Mesenchymal stem cell (in vitro differentiated cells and primary cell): ENCODE measurements around the gene FCGR3B.
"Not testable (repeated sequence)": the region's sequence is repeated elsewhere in the genome, so short reads cannot be mapped to it uniquely, and the experiment has no call there.

Source experiments
- DNase-seq: peaks from one replicate; pipeline ENCODE4 v3.0.0-alpha.2; 2013
- H2AFZ ChIP-seq: one replicate; pipeline ENCODE4 v1.6.1; 2013; ENCODE audit warnings: low read depth, mild to moderate bottlenecking, control low read depth, inconsistent platforms, low read length, moderate library complexity
- H2AK5ac ChIP-seq: 2 replicates; pipeline ENCODE4 v1.6.1; 2013; ENCODE audit warnings: low read length, moderate library complexity, mild to moderate bottlenecking, inconsistent platforms; ENCODE audit not compliant: severe bottlenecking
- H2BK120ac ChIP-seq: one replicate; pipeline ENCODE4 v1.6.1; 2013; ENCODE audit warnings: low read depth, mild to moderate bottlenecking, inconsistent platforms, low read length, moderate library complexity
- H2BK12ac ChIP-seq, 2 experiments: one replicate each; pipeline ENCODE4 v1.6.1; 2013; ENCODE audit warnings: inconsistent platforms in 2 of 2, low read length in 2 of 2, mild to moderate bottlenecking in 2 of 2, moderate library complexity in 2 of 2, control low read depth in 1 of 2
- H2BK15ac ChIP-seq: one replicate; pipeline ENCODE4 v1.6.1; 2013; ENCODE audit warnings: mild to moderate bottlenecking, low read depth, inconsistent platforms; ENCODE audit not compliant: poor library complexity, severe bottlenecking
- H2BK5ac ChIP-seq: 2 replicates; pipeline ENCODE4 v1.6.1; 2013; ENCODE audit warnings: low read depth, mild to moderate bottlenecking, low read length, control low read depth, inconsistent platforms; ENCODE audit not compliant: poor library complexity, severe bottlenecking
- H3K14ac ChIP-seq, 2 experiments: one replicate each; pipeline ENCODE4 v1.6.1; 2013; ENCODE audit warnings: inconsistent platforms in 2 of 2, low read length in 2 of 2, control low read depth in 1 of 2, mild to moderate bottlenecking in 1 of 2, moderate library complexity in 1 of 2
- H3K18ac ChIP-seq, 2 experiments: one replicate each; pipeline ENCODE4 v1.6.1; 2013; ENCODE audit warnings: inconsistent platforms in 2 of 2, low read length in 2 of 2, control low read depth in 1 of 2, low read depth in 1 of 2, mild to moderate bottlenecking in 1 of 2
- H3K23ac ChIP-seq, 2 experiments: one replicate each; pipeline ENCODE4 v1.6.1; 2013; ENCODE audit warnings: inconsistent platforms in 2 of 2, low read length in 2 of 2, mild to moderate bottlenecking in 2 of 2, moderate library complexity in 2 of 2, control low read depth in 1 of 2
- H3K27ac ChIP-seq: 2 replicates; pipeline ENCODE4 v1.5.1; 2013; ENCODE audit warnings: mild to moderate bottlenecking, moderate library complexity, low read length, control low read depth, inconsistent platforms; ENCODE audit not compliant: poor library complexity, severe bottlenecking
- H3K27me3 ChIP-seq, 2 experiments: 2 replicates each; pipeline versions ENCODE4 v1.6.1 to v1.7.0; 2013; ENCODE audit warnings: low read length in 2 of 2, mild to moderate bottlenecking in 2 of 2, moderate library complexity in 2 of 2, control low read depth in 1 of 2, inconsistent platforms in 1 of 2; ENCODE audit not compliant: control insufficient read depth in 1 of 2, insufficient read depth in 1 of 2
- H3K36me3 ChIP-seq, 2 experiments: 2 replicates each; pipeline versions ENCODE4 v1.6.1 to v1.7.0; 2013; ENCODE audit warnings: low read length in 2 of 2, control low read depth in 1 of 2, inconsistent platforms in 1 of 2, low read depth in 1 of 2, mild to moderate bottlenecking in 1 of 2; ENCODE audit not compliant: insufficient read depth in 2 of 2, control insufficient read depth in 1 of 2
- H3K4ac ChIP-seq, 2 experiments: one replicate each; pipeline ENCODE4 v1.6.1; 2013; ENCODE audit warnings: inconsistent platforms in 2 of 2, low read length in 2 of 2, mild to moderate bottlenecking in 2 of 2, moderate library complexity in 2 of 2, control low read depth in 1 of 2, low read depth in 1 of 2
- H3K4me1 ChIP-seq: 2 replicates; pipeline ENCODE4 v1.6.1; 2013; ENCODE audit warnings: low read depth, low read length, control low read depth; ENCODE audit not compliant: control insufficient read depth, insufficient read depth
- H3K4me2 ChIP-seq: 2 replicates; pipeline ENCODE4 v1.6.1; 2013; ENCODE audit warnings: low read length, mild to moderate bottlenecking, inconsistent platforms; ENCODE audit not compliant: poor library complexity, severe bottlenecking
- H3K4me3 ChIP-seq, 2 experiments: 2 replicates each; pipeline versions ENCODE4 v1.5.1 to v1.7.0; 2013; ENCODE audit warnings: low read length in 2 of 2, mild to moderate bottlenecking in 2 of 2, control low read depth in 1 of 2, low read depth in 1 of 2; ENCODE audit not compliant: insufficient read depth in 1 of 2
- H3K79me1 ChIP-seq: replicated peaks from 2 replicates; pipeline ENCODE4 v1.6.1; 2013; ENCODE audit warnings: mild to moderate bottlenecking, control low read depth, low read length, inconsistent platforms; ENCODE audit not compliant: poor library complexity, severe bottlenecking
- H3K9ac ChIP-seq: 2 replicates; pipeline ENCODE4 v1.7.0; 2013; ENCODE audit warnings: mild to moderate bottlenecking, low read length, moderate library complexity
- H3K9me3 ChIP-seq: 2 replicates; pipeline ENCODE4 v1.7.0; 2013; ENCODE audit warnings: mild to moderate bottlenecking, low read length; ENCODE audit not compliant: control insufficient read depth
- H4K8ac ChIP-seq: one replicate; pipeline ENCODE4 v1.6.1; 2013; ENCODE audit warnings: inconsistent platforms, mild to moderate bottlenecking, low read length, moderate library complexity
- H4K91ac ChIP-seq: one replicate; pipeline ENCODE4 v1.6.1; 2013; ENCODE audit warnings: mild to moderate bottlenecking, low read length, inconsistent platforms
- WGBS: methylation state at CpG from one replicate; pipeline ENCODE4 v1.1.7; 2013; ENCODE audit warnings: mixed read lengths; 5-methylcytosine and 5-hydroxymethylcytosine counted together

Gene FCGR3B

DNA sequence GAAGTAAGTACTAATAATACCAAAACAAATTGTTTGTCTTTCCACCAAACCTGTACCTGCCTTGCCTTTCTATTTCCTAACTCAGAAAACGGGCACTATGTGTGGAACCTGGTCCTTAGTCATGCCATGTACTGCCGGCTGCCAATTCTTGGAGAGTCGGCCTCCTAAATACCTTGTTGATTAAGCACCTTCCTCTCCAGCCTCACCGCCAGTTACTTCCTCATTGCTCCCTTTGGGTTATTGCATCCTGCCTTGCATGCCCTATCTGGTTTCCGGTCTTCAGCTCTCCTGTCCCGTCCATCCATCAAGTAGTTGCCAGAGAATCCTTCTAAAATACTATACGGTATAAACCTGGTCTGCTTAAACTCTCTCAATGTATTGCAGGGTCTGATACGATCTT lies 8.9 kb downstream of the FCGR3B start:
- not testable (repeated sequence) for H3K18ac ChIP-seq, H2BK5ac ChIP-seq, H2BK12ac ChIP-seq, H3K4me1 ChIP-seq, H2BK15ac ChIP-seq, H4K91ac ChIP-seq, H4K8ac ChIP-seq, DNase-seq, H3K27ac ChIP-seq, H2BK120ac ChIP-seq, H3K79me1 ChIP-seq, H3K27me3 ChIP-seq, H3K9me3 ChIP-seq, H2AFZ ChIP-seq, H3K36me3 ChIP-seq, H3K4me2 ChIP-seq, H2AK5ac ChIP-seq, H3K14ac ChIP-seq, H3K4ac ChIP-seq, H3K23ac ChIP-seq
- Histone ChIP-seq H3K9ac (peak overlapping the region; percentile 84), H3K4me3 (peak overlapping the region in 1 of 2 experiments; percentile 77)
- 52% methylated on average over 8 of the region's 8 CpGs for WGBS

- H2AK5ac ChIP-seq, H3K14ac ChIP-seq, H3K18ac ChIP-seq, H2BK12ac ChIP-seq, H2BK5ac ChIP-seq, H3K4ac ChIP-seq, H3K9me3 ChIP-seq, H3K27ac ChIP-seq, H3K23ac ChIP-seq, H4K8ac ChIP-seq, H3K27me3 ChIP-seq, H2BK120ac ChIP-seq, H3K36me3 ChIP-seq, H4K91ac ChIP-seq, H2BK15ac ChIP-seq, H3K4me1 ChIP-seq, H3K79me1 ChIP-seq: not testable (repeated sequence)
- H3K4me3 ChIP-seq, result peak overlapping the region; percentile 27 to 77
- 2% methylated on average over 39 of the region's 41 CpGs for WGBS
- H2AFZ ChIP-seq, result peak overlapping the region; percentile 7
- H3K9ac ChIP-seq, result peak overlapping the region; percentile 84
- H3K4me2 ChIP-seq, result peak overlapping the region; percentile 45
- DNase-seq, result peak; percentile 82
Observed at GRCh38 chr1:161621181-161622000, 9.6 kb downstream of the FCGR3B start.

GRCh38 chr1:161620399-161620798 lies 10.6 kb downstream of the FCGR3B start:
- not testable (repeated sequence) for H2BK15ac ChIP-seq, H4K8ac ChIP-seq, H2BK5ac ChIP-seq, H3K23ac ChIP-seq, H2BK12ac ChIP-seq, DNase-seq, H3K18ac ChIP-seq, H2AFZ ChIP-seq, H3K14ac ChIP-seq, H2AK5ac ChIP-seq, H3K9ac ChIP-seq, H3K27me3 ChIP-seq, H3K36me3 ChIP-seq, H2BK120ac ChIP-seq, H4K91ac ChIP-seq, H3K4me3 ChIP-seq, H3K4me2 ChIP-seq, H3K9me3 ChIP-seq, H3K4ac ChIP-seq, H3K79me1 ChIP-seq, H3K4me1 ChIP-seq, H3K27ac ChIP-seq
- WGBS, result 95% methylated on average over 5 of the region's 7 CpGs

GRCh38 chr1:161618517-161618916 lies 12.5 kb downstream of the FCGR3B start:
- not testable (repeated sequence) for H2BK12ac ChIP-seq, H3K9me3 ChIP-seq, H3K4me3 ChIP-seq, H3K27me3 ChIP-seq, H2AFZ ChIP-seq, DNase-seq, H3K14ac ChIP-seq, H3K4me2 ChIP-seq, H3K27ac ChIP-seq, H2BK15ac ChIP-seq, H3K9ac ChIP-seq, H3K36me3 ChIP-seq, H3K79me1 ChIP-seq, H3K4me1 ChIP-seq, H4K91ac ChIP-seq, H3K4ac ChIP-seq, H4K8ac ChIP-seq, H3K18ac ChIP-seq, H2BK120ac ChIP-seq, H2BK5ac ChIP-seq, H2AK5ac ChIP-seq, H3K23ac ChIP-seq
- WGBS, result 97% methylated on average over 3 of the region's 4 CpGs
